ENCODE data around the gene LY6G6D.

- TF ChIP-seq TAF1 (IDR thresholded peaks at IDR 0.05; ENCODE audit: low read depth, low read length) (no peak), POLR2A (IDR thresholded peaks at IDR 0.05; ENCODE audit: low read depth, low read length) (no peak), POLR2AphosphoS5 (IDR thresholded peaks at IDR 0.05; ENCODE audit: low read depth, low read length) (no peak), SPI1 (IDR thresholded peaks at IDR 0.05; ENCODE audit: low read depth, low read length) (no peak), PAX5 (IDR thresholded peaks at IDR 0.05; ENCODE audit: insufficient read depth, low read length, severe bottlenecking) (no peak), POU2F2 (IDR thresholded peaks at IDR 0.05; ENCODE audit: low read depth, low read length) (no peak)
Observed at GRCh38 chr6:31762356-31762755, 47.2 kb downstream of the LY6G6D start, which contains the start of gene SAPCD1.
